ENCODE results near the gene ZDHHC24.

- no peak for TF ChIP-seq CTCF (IDR thresholded peaks at IDR 0.05; ENCODE audit: poor library complexity, severe bottlenecking)
- no peak for TF ChIP-seq MXI1 (conservative IDR thresholded peaks at IDR 0.05; ENCODE audit: poor library complexity, severe bottlenecking)
These were observed 48.6 kb downstream of the ZDHHC24 start for GRCh38 chr11:66497206-66497605.
